ENCODE measurements around the gene PSMG3.
"Not testable (repeated sequence)": the region's sequence is repeated elsewhere in the genome, so short reads cannot be mapped to it uniquely, and the experiment has no call there.

PSMG3 gene

DNA sequence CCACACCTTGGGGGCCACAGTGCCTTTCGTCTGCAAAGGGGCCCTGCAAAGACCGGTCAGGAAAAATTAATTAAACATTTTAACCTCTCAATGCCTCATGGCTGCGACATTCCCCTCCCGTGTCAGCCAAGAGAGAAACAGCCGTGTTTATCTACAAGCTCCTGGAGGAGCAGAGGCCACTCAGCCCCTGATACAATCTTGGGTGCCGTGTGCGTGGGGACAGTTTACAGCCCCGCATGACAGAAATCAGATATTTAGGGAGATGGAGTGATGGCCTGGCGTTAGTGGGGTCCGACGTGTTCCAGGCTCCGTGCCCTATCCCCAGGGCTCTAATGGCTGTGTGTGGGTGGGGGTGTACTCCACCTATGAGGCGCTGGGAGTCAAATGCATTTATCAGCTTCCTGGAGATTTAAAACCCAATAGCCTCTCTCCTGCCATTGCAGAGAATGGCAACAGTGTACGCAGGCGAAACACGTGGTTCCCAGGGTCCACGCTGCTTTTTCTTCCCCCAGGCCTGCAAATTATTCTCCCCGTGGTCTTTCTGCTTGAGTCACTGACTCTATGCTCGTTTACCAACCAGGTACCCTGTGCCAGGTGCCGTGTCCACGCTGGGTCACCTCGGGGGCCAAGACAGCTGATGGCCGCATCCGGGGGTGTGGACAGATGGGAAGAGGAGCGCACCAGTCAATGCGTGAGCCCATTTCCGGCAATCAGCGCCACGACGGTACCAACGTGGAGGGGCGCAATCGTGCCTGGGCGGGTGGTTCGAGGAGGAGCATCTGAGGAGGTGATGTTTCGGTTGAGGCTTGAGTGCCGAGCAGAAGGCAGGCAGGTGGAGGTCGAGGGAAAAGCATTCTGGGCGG is 26.6 kb upstream of the PSMG3 start:
- no peak for DNase-seq (ENCODE audit: low read depth)

DNA sequence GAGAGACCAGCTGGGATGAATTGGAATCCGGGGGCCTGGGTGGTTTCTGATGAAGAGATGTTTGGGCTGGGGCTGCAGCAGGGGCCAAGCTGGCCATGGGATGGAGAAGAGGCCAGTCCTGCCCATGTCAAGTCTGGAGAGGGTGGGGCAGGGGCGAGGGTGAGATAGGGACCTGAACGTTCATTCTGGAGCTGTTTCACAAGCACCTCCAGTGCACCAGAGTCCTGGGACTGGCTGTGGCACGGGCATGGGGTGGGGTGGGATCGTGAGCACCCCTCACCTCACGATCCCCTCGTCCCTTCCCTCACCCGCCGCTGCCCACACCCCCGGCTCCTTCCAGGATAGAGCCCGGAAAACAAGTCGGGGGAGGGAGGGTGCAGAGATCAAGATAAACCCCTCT is 25.8 kb upstream of the PSMG3 start:
- no peak for DNase-seq (ENCODE audit: low read depth)

DNA sequence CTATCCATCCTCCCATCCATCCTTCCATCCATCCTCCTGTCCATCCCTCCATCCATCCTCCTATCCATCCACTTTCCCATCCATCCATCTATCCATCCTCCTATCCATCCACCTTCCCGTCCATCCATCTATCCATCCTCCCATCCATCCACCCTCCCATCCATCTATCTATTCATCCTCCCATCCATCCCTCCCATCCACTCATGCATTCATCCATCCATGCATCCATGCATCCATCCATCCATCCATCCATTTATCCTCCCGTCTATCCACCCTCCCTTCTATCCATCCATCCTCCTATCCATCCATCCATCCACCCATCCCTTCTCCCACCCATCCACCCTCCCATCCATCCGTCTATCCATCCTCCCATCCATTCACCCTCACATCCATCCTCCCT is 25.2 kb upstream of the PSMG3 start:
- no peak for DNase-seq (ENCODE audit: low read depth)

DNA sequence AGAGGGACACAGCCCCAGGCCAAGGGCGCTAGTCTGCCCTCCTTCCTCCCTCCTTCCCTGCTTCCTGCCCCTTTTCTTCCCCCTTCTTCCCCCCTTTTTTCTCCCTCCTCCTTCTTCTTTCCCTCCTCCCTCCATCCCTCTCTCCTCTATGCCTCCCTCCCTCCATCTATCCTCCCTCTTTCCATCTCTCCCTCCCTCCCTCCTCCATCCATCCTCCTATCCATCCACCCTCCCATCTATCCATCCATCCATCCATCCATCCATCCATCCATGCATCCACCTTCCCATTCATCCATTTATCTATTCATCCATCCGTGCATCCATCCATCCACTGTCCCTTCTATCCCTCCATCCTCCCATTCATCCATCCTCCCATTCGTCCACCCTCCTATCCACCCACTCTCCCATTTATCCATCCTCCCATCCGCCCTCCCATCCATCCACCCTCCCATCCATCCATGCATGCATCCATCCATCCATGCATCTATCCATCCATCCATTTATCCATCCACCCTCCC is 24.1 kb upstream of the PSMG3 start:
- no peak for DNase-seq (ENCODE audit: low read depth)

DNA sequence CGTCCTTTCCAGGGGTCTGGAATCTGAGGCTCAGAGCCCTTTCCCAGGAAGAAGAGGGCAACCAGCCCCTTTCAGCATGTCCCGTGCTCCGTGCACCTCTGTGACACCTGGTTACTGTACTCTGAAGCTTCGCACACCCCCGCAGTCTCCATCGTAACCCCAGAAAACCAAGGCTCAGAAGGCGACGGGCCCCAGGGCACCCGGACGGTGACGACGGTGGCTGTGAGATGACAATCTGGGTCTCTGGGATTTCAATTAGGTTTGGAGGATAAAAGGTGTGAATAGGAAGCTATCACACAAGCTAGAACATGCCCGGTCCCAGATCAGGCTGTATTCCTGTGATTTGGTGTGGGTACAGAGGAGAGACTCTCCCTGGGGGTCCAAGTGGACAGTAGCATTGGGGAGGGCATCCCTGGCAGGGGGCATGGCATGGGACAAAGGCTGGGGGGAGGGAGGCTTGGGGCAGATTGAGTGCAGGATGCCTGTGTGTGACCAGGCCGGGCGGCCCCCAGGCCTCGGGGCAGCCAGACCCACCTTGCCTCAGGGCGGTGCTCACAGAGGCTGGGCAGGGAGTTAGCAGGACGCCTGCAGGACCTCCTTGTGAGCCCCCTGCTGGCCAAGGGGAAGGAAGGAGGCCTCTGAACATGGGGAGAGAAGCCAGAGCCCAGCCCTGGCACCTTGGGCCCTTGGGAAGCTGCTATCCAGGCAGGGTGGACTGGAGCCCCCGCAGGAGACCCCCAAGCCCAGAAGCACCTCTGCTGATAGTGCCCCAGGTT is 23.4 kb upstream of the PSMG3 start:
- DNase-seq (ENCODE audit: low read depth): no peak

DNA sequence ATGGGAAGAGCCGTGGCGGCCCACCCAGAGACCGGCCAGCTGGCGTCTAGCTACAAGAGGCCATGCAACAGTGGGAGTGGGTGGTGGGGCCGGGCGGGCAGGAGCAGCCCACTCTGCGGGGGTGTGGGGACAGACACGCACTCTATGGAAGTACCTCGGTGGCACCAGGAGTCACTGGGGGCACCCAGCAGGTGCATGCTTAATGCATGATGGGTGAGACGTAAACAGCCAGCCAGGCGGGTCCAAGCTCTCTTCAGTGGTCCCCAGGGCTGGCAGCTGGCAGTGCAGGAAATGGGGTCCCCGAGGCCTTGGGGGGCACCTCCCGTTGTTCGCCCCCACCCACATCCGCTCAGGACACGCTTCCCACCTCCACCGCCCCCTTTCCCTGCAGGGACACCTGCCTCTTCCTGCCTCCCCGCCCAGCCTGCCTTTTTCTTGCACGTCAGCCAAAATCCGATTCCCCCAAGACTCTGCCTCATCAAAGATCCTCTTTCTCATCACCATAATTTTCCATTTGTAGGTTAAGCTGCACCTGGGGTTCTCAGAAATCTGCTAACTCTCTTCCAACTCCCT is 22.6 kb upstream of the PSMG3 start:
- no peak for DNase-seq (ENCODE audit: low read depth)

DNA sequence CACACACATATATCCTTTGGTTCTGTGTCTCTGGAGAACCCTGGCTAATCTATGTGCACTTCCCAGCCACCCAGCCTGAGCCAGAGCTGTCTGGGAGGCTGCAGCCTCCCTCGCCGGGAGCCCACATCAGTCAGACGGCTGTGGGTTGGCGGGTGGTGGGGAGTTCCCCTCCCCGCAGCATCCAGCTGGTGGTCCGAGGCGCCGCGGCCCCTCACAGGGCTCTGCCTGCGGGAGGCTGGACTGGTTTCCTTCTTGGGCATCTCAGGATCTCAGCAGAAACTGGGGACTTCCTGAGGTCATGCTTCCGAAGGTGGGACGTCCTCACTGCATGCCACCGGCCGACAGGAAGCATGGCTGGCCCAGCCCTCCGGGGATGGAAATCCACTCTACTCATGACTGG is 22.0 kb upstream of the PSMG3 start:
- DNase-seq (ENCODE audit: low read depth): no peak

DNA sequence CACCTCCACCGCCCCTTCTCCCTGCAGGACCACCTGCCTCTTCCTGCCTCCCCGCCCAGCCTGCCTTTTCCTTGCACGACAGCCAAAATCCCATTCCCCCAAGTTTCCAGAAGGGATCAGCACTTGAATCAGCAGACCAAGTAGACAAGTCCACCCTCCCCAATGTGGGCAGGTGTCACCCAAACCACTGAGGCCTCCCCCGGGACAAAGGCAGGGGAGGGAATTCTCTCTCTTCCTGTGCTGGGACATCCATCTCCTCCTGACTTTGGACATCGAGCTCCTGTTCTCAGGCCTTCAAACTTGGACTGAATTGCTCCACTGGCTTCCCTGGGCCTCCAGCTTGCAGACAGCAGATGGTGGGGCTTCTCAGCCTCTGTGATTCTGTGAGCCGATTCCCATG is 21.6 kb upstream of the PSMG3 start:
- no peak for DNase-seq (ENCODE audit: low read depth)

DNA sequence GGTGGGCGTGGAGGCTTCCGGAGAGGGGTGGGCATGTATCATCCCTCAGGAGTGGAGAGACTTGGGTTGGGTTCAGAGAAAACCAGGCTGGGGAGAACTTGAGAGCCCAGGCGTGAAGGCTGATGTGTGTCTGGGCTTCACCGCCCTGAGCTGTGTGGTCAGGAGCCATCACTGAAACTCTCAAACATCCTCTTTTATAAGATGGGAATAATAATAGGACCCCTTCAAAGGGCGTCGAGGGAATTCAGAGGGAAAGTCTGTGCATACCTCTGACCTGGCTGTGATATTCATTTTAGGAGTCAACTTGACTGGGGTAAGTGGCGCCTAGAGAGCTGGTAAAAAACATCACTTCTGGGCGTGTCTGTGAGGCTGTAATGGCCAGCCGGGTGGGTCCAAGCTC is 21.1 kb upstream of the PSMG3 start:
- no peak for DNase-seq (ENCODE audit: low read depth)

DNA sequence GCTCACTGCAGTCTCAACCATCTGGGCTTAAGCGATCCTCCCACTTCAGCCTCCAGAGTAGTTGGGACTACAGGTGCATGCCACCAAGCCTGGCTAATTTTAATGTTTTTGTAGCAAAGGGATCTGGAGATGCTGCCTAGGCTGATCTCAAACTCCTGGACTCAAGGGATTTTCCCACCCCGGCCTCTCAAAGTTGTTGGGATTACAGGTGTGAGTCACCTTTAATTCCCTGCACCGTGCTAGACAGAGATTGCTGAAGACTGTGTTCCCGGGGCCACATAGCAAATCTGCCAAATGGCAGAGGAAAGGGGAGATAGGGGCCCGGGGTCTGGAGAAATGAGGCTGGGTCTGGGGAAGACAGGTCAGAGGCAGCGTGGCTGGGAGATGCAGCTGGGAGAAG is 20.6 kb upstream of the PSMG3 start:
- no peak for DNase-seq (ENCODE audit: low read depth)

DNA sequence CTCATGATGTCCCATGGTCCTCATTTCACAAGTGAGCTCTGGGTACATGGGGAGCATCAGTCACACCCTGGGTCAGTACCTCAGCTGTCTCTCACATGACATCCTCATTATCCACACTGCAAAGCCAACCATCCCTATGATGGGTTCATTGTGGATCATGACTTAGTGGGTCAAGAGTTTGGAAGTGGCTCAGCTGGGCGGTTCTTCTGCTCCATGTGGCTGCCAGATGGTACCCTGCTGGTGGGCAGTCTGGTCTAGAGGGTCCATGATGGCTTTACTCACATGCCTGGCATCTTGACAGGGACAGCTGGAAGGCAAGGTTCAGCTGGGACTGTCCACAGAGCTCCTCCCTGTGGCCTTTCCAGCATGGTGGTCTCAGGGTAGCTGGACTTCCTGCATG is 19.1 kb upstream of the PSMG3 start:
- no peak for DNase-seq (ENCODE audit: low read depth)

DNA sequence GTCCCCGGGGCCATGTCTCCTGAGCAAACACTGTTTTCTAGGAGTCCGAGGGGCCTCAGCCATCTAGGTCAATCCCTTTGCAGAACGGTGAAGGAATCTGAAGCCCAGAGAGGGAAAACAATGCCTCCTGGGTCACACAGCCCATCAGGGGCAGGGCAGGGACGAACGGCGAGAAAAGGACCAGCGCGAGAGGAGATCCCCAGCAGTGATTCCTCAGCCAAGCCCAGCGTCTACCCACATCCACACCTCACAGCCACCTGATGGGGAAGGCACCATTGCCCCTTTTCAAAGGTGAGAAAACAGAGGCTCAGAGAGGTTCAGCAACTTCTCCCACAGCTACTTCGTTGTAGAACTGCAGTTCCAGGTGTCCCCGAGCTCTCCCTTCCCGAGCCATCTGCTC is 17.9 kb upstream of the PSMG3 start:
- DNase-seq (ENCODE audit: low read depth): no peak

DNA sequence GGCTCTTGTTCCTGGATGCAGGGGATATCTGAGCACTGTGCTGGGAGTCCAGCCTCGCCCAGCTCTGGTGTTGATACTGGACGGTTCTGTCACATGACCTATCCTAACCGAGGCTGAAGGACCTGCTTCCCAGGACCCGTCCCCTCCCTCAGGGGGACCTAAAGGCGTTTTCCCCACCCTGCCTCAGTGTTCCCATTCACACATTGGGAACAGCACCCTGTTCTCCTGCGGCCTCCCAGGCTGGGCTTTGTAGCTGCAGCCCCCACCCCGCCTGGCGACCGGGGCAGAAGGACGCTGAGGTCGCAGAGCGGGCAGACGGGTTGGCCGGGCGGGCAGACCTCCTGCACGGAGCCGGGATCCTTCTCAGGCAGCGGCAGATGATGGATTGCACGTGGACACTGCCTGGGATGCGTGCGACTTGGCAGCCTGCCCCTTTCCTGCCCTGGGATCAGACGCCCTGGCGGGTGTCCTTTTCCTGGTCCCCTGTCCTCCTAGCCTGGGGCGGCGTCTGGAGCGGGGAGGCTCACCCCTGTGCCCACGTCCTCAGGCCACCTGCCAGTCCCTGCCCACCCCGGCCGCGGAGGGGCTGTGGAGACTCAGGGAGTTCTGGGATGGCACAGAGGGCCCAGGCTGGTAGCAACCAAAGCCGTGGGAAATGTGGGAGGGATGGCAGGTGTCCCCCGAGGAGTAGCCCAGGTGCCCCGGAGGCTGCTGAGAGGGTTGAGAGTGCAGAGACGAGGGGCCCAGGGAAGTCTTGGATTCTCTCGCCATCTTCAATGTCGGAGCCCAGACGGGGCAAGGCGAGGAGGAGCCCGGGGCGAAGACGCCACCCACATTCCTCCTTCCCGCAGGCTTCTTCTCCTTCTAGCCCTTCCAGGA is 17.2 kb upstream of the PSMG3 start:
- no peak for DNase-seq (ENCODE audit: low read depth)

DNA sequence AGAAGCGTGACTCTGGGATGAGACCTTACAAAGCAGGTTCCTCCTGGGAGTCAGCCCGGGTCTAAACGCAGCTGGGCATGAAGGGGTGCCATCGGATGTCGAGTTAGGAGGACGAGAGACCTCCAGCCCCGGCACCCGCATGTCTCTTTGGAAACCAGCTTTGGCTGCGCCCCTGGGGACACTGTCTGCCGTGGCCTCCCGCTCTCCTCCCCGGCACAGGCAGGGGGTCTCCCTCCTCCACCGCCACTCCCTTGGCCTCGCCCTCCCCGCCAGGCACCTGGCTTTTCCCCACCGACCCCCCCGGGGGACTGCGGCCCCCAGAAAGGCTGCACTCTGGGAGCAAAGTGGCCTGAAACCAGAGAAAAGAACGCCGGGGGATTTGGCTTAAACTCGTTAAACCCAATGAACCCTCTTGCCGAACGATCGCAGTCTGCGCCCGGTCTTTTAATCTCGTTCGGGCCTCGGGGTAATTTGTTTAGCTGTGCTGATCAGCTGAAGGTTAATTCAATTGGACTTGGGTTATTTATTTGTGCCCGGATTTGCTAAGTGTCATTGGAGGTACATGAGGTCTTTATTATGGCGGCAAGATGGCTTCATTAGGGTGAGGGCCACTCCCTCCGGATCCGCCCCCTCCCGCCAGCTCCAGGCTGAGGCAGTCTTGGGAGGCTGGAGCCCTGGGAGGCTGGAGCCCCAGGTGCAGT is 16.4 kb upstream of the PSMG3 start:
- no peak for DNase-seq (ENCODE audit: low read depth)

DNA sequence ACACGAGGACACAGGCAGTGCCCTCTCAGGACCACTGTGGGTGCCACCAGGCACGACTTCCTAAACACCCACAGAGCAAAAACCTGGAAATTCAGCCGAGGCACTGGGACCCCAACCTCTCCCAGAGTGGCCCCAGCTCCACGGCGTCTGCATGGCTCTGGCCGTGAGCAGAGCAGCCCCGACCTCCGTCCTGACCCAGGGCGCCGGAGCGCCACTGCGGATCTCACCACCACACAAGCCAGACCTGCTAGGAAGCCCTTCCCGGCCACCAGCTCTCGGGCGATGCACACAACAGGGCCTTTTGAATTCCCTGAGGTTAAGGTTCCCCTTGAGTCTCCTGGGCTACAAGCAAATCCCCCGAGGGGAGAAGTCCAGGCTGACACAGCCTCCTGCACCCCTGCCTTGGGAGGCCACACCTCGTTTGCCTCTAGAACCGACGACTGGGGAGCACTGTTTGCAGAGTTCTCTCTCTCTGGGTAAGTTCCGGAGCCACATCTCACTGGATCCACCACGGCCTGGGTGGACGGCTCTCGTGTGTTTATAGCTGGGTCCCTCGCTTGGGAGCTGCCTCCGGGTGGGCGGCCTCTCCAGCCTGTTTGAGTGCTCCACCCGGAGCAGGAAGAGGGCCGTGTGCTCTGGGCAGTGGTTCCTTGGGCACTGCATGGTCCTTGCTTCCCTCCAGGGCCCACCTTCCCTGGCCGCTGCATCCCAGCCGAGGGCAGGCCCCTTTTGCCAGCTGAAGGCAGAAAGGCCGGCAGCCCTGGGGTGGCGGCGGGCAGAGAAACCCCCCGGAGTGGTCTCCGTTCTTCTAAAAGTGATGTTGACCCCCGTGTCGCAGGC is 15.5 kb upstream of the PSMG3 start:
- no peak for DNase-seq (ENCODE audit: low read depth)

DNA sequence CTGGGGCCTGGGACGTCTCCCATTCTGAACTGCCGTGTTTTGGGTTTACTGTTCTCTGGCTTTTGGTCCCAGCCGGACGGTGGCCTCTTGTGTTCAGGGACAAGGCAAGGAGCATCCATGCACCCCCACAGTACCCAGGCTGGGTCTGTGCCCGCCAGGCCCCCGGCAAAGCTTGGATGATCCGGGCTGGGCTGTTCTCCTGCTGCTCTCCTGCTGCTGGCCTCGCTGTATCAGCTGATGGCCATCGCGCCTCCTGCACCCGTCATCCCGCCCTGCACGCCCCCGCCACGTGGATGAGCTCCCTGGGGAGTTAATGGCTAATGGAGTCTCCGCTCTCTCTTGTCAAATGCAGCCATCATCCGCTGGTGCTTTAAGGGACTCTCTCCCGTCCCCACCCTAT is 14.9 kb upstream of the PSMG3 start:
- no peak for DNase-seq (ENCODE audit: low read depth)

DNA sequence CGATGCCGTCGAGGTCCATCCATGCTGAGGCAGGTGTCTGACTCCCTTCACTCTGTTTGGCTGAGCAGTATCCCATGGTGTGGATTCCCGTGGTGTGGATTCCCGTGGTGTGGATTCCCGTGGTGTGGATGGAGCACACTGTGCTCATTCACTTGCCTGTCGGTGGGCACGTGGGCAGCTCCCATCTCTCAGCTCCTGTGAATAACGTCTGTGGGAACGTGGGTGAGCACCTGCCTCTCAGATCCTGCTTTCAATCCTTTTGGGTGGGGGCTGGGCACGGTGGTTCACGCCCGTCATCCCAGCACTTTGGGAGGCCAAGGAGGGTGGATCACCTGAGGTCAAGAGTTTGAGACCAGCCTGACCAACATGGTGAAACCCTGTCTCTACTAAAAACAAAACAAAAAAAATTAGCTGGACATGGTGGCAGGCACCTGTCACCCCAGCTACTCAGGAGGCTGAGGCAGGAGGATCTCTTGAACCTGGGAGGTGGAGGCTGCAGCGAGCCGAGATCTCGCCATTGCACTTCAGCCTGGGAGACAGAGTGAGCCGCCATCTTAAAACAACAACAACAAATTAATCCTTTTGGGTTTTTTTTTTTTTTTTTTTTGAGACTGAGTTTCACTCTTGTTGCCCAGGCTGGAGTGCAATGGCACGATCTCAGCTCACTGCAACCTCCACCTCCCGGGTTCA is 13.6 kb upstream of the PSMG3 start:
- not testable (repeated sequence) for DNase-seq (ENCODE audit: low read depth)

DNA sequence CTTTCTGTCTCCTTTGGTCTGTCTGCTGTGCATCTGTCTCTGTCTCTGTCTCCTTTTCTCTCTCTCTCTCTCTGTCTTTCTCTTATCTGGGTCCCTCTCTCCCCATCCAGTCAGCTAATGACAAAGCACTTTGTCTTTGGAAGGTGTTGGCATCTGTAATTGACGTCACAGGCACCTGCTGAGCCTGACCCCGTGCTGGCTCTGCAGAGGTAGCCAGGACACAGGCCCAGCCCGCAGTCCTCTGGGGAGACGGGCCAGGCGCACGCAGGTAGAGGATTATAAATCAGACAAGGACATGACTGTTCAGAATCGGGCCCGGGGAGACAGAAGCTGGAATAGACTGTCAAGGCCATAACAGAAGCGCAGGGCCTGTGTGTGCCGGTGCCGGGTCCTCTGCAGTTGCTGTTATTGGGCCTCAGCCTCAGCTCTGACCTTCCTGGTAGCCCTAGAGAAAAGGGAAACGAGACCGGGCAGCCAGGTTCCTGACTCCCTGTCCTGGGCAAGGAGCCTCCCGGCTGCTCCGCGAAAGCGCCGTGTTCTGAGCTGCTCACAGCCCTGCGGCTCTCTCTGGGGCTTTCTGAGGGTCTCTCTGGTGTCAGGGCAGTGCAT is 10.7 kb upstream of the PSMG3 start:
- no peak for DNase-seq (ENCODE audit: low read depth)

Data from GM04503 (cell line).